Tibial nerve (tissue), 4 donors: ENCODE data around the gene CLRN2. TPM values are rescaled to one million over a fixed set of nuclear protein-coding genes. Genes with fewer than 3 reads are reported as not detected.

Experiments used
- DNase-seq, 2 donors: peaks; one replicate each; pipeline ENCODE4 v3.0.0-alpha.2; 2019; ENCODE audit warnings: low spot score in 2 of 2
- H3K27ac ChIP-seq, 4 donors: fragments of 200-600 bp; sonication (generic) in 3 of 4; one replicate each; pipeline ENCODE4 v1.5.1; 2017 to 2019; ENCODE audit warnings: mild to moderate bottlenecking in 1 of 4
- H3K27me3 ChIP-seq, 2 donors: fragments of 200-600 bp; sonication (generic) in 1 of 2; one replicate each; pipeline versions ENCODE4 v1.5.1 to v1.6.0; 2017 to 2019
- H3K36me3 ChIP-seq, 3 donors: fragments of 200-600 bp; sonication (generic); one replicate each; pipeline ENCODE4 v1.5.1; 2018 to 2019
- H3K4me1 ChIP-seq, 4 donors: fragments of 200-600 bp; sonication (generic) in 3 of 4; one replicate each; pipeline ENCODE4 v1.5.1; 2017 to 2019
- H3K4me3 ChIP-seq, 4 donors: fragments of 200-600 bp; sonication (generic) in 3 of 4; one replicate each; pipeline ENCODE4 v1.5.1; 2017 to 2019; ENCODE audit warnings: mild to moderate bottlenecking in 1 of 4, moderate library complexity in 1 of 4
- H3K9me3 ChIP-seq, 4 donors: fragments of 200-600 bp; sonication (generic) in 3 of 4; one replicate each; pipeline ENCODE4 v1.5.1; 2017 to 2019
- EP300 ChIP-seq, 2 donors: sonication (generic); formaldehyde crosslinking; IDR thresholded peaks; one replicate each; pipeline ENCODE4 v1.6.1; 2017; ENCODE audit warnings: antibody characterized with exemption in 2 of 2, mild to moderate bottlenecking in 1 of 2
- POLR2A ChIP-seq, 2 donors: fragments of 450-650 bp; IDR thresholded peaks; one replicate each; pipeline ENCODE4 v1.6.1; 2017; ENCODE audit warnings: antibody characterized with exemption in 2 of 2, mild to moderate bottlenecking in 2 of 2, moderate library complexity in 2 of 2
- WGBS, 2 donors: methylation state at CpG; one replicate each; pipeline ENCODE4 v1.1.5; 2018; 5-methylcytosine and 5-hydroxymethylcytosine counted together
- total RNA-seq, 4 donors: library from RNA; depleted of rRNA; stranded (reverse); fragments of >200 nt; gene quantifications; one replicate each; pipeline ENCODE4 v1.1.0, GENCODE V29; 2016
- TF ChIP-seq, protein P1 (sequence below), 5 experiments: fragments of 200-600 bp in 3 of 5; fragments of 450-650 bp in 2 of 5; sonication (generic) in 3 of 5; IDR thresholded peaks; one replicate each; pipeline ENCODE4 v1.5.1; 2016 to 2019; ENCODE audit warnings: antibody characterized with exemption in 5 of 5, mild to moderate bottlenecking in 3 of 5, moderate library complexity in 2 of 5

Gene CLRN2
- total RNA-seq, 4 donors from 2014 or later, result not detected

DNA sequence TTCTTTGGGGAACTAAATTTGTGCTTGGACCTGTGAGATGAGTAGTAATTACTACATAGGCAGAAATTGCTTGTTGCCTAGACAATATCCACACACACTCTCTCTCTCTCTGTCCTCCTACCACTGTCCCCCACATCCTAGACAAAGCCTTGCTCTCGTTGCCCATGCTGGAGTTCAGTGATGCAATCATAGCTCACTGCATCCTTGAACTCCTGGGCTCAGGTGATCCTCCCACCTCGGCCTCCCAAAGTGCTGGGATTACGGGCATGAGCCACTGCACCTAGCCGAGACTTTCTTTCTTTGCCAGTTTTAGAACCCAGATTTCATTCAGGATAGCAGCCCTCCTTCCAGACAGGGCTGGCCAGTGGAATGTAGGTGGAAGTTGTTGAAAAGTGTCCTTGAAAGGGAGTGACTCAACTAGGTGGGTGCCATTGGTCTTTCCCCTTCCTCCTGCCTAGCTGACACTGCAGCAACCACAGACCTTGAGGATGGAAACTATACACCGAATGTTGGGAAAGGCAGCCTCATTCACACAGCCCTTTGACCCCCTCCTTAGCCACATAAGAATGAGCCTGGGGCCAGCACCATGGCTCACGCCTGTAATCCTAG is 45.2 kb downstream of the CLRN2 start:
- no peaks in the 10 kb centered on the region for H3K4me1 ChIP-seq
- H3K36me3 ChIP-seq, result no peaks in the 10 kb centered on the region
- TF ChIP-seq POLR2A (IDR thresholded peaks at IDR 0.05) (no peak), EP300 (IDR thresholded peaks at IDR 0.05) (no peak)
- TF ChIP-seq, protein P1, sequence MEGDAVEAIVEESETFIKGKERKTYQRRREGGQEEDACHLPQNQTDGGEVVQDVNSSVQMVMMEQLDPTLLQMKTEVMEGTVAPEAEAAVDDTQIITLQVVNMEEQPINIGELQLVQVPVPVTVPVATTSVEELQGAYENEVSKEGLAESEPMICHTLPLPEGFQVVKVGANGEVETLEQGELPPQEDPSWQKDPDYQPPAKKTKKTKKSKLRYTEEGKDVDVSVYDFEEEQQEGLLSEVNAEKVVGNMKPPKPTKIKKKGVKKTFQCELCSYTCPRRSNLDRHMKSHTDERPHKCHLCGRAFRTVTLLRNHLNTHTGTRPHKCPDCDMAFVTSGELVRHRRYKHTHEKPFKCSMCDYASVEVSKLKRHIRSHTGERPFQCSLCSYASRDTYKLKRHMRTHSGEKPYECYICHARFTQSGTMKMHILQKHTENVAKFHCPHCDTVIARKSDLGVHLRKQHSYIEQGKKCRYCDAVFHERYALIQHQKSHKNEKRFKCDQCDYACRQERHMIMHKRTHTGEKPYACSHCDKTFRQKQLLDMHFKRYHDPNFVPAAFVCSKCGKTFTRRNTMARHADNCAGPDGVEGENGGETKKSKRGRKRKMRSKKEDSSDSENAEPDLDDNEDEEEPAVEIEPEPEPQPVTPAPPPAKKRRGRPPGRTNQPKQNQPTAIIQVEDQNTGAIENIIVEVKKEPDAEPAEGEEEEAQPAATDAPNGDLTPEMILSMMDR (IDR thresholded peaks at IDR 0.05), result no peak
- 83 to 87% methylated on average over 6 of the region's 6 CpGs for WGBS, 2 donors
- no peak overlapping the region for H3K27ac ChIP-seq
- H3K9me3 ChIP-seq, result no peaks in the 10 kb centered on the region
- no peak overlapping the region for H3K4me3 ChIP-seq
- no peak for DNase-seq
- no peaks in the 10 kb centered on the region for H3K27me3 ChIP-seq

DNA sequence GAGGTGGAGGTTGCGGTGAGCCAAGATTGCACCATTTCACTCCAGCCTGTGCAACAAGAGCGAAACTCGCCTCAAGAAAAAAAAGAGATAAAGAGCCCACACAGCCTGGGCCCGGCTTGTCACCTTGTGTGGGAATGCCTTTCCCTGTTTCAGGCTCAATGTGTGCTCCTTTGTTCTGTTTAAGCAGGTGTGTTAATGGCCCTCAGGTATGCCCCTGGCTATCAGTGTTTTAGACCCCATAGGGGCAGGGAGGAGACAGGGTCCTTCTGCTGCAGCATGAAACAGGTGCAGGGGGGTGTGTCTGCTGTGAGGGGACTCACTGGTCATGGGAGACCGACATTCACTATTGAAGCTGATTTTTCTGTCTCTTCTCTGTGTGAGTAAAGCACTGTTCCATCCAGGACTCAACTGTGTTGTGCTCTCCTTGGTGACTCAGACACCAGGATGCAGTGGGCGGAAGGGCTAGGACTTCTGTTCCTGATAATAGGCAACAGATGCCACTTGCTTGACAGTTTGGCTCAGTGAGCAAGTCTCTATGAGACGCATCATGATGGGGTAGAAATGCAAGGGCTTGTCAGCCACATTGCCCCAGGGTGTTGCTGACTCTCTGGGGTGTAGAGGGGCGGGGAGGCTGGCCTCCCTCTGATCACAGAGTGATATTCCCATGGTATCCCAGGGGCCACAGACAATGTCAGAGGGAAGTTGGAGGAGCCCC is 46.4 kb downstream of the CLRN2 start:
- Histone ChIP-seq H3K4me1 (no peaks in the 10 kb centered on the region), H3K9me3 (no peaks in the 10 kb centered on the region), H3K36me3 (no peaks in the 10 kb centered on the region), H3K4me3 (no peak overlapping the region), H3K27ac (no peak overlapping the region), H3K27me3 (no peaks in the 10 kb centered on the region)
- no peak for DNase-seq
- 78 to 79% methylated on average over 8 of the region's 8 CpGs for WGBS, 2 donors
- TF ChIP-seq, protein P1 (IDR thresholded peaks at IDR 0.05), result no peak
- TF ChIP-seq POLR2A (IDR thresholded peaks at IDR 0.05), result no peak
- TF ChIP-seq EP300 (IDR thresholded peaks at IDR 0.05), result no peak

DNA sequence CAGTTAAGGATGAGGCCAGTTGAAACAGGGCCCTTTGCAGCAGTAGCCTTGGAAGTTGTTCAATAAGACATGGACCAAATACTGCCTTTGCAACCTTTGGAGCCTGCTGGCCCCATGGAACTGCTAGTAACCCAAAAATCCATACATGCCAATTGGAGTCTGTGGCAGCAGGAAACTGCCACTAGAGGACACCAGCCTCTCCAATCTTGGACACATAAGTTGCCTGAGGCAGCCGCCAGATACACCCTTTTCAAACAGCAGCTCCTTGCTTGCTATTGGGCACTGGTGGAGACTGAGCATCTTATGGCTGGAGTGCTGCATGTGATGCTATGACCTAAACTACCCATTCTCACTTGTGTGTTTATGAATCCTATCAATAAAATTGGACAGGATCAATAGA is 47.2 kb downstream of the CLRN2 start:
- DNase-seq, result no peak
- Histone ChIP-seq H3K27me3 (no peaks in the 10 kb centered on the region), H3K27ac (no peak overlapping the region), H3K4me1 (no peaks in the 10 kb centered on the region), H3K9me3 (no peaks in the 10 kb centered on the region), H3K36me3 (no peaks in the 10 kb centered on the region), H3K4me3 (no peak overlapping the region)
- TF ChIP-seq EP300 (IDR thresholded peaks at IDR 0.05) (no peak), POLR2A (IDR thresholded peaks at IDR 0.05) (no peak)
- TF ChIP-seq, protein P1 (IDR thresholded peaks at IDR 0.05), result no peak
- WGBS, 2 donors, result 53 to 75% methylated on average over 1 of the region's 1 CpG

DNA sequence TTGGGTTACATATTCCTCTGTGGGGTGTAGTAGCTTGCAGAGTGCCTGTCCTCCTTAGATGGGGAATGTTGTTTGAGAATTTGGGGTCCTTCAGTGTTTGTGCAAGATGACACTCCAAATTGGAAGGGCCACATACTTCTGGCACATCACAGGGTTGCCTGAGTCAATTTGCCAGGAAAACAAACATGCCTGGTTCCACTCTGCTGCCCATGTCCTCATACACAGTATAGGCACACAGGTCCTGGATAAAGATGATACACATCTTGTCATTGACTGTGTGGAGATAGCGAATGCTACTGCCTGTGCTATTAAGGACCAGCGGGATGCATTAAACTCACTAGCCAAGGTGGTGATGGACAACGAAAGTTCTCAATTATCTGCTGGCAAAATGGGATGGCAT is 50.9 kb downstream of the CLRN2 start:
- Histone ChIP-seq H3K4me1 (no peaks in the 10 kb centered on the region), H3K27ac (no peak overlapping the region), H3K27me3 (no peaks in the 10 kb centered on the region), H3K4me3 (no peak overlapping the region), H3K9me3 (no peaks in the 10 kb centered on the region), H3K36me3 (no peaks in the 10 kb centered on the region)
- no peak for DNase-seq
- WGBS, 2 donors, result 95 to 96% methylated on average over 3 of the region's 3 CpGs
- TF ChIP-seq POLR2A (IDR thresholded peaks at IDR 0.05), result no peak
- TF ChIP-seq, protein P1 (IDR thresholded peaks at IDR 0.05), result no peak
- TF ChIP-seq EP300 (IDR thresholded peaks at IDR 0.05), result no peak

DNA sequence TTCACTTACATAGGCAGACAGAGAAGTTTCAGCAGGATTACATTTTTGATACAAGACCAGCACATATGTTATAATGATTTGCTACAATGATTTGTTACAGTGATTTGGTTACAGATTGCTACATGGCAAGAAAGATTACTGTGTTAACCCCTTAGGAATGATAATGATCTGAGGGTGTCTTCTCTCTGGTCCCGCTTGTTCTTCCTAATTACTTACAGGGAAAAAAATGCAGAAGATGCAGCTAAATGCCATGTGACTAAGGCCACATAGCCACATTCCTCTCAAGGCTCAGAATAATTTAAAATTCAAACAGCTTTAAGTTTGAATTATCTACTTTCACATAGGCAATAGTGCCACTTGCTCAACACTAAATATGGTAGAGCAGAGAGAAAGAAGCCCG is 52.3 kb downstream of the CLRN2 start:
- DNase-seq, result no peak
- Histone ChIP-seq H3K9me3 (no peaks in the 10 kb centered on the region), H3K27me3 (no peaks in the 10 kb centered on the region), H3K36me3 (no peaks in the 10 kb centered on the region), H3K27ac (no peak overlapping the region), H3K4me1 (no peaks in the 10 kb centered on the region), H3K4me3 (no peak overlapping the region)
- TF ChIP-seq POLR2A (IDR thresholded peaks at IDR 0.05) (no peak), EP300 (IDR thresholded peaks at IDR 0.05) (no peak)
- TF ChIP-seq, protein P1 (IDR thresholded peaks at IDR 0.05), result no peak
- WGBS, 2 donors, result 56 to 59% methylated on average over 2 of the region's 2 CpGs
